ENCODE measurements around the gene DHFR.
"Not testable (repeated sequence)": the region's sequence is repeated elsewhere in the genome, so short reads cannot be mapped to it uniquely, and the experiment has no call there.

Gene DHFR

GRCh38 chr5:80592105-80592504 lies 62.7 kb downstream of the DHFR start:
- DNase-seq, result no peak

- DNase-seq, result no peak
Observed at GRCh38 chr5:80591352-80591751, 63.4 kb downstream of the DHFR start.

GRCh38 chr5:80590766-80591165 lies 64.0 kb downstream of the DHFR start:
- no peak for DNase-seq

- no peak for DNase-seq
Observed at GRCh38 chr5:80588858-80589540, 65.8 kb downstream of the DHFR start.

GRCh38 chr5:80584770-80585169 lies 70.0 kb downstream of the DHFR start:
- DNase-seq, result no peak

GRCh38 chr5:80580291-80580690 lies 74.5 kb downstream of the DHFR start:
- DNase-seq, result not testable (repeated sequence)

GRCh38 chr5:80579050-80579449 lies 75.7 kb downstream of the DHFR start:
- DNase-seq, result no peak

- no peak for DNase-seq
Observed at GRCh38 chr5:80577707-80578106, 77.1 kb downstream of the DHFR start.

GRCh38 chr5:80576383-80576782 lies 78.4 kb downstream of the DHFR start:
- DNase-seq, result no peak

Measured in left hindlimb (tissue), 1 donor.